MCF 10A (cell line): ENCODE results near the gene RAB12. TPM values are rescaled to one million over a fixed set of nuclear protein-coding genes. Genes with fewer than 3 reads are reported as not detected.

Experiments
- BruUV-seq: library from RNA; stranded (reverse); fragments of 400-500 nt; replicated peaks from 2 replicates; lab custom pipeline; 2021; lab: Mats Ljungman, UMichigan
- CTCF ChIA-PET: fragments of 300-600 bp; sonication (Branson Sonifier 250); formaldehyde crosslinking; extraction: SDS; loops from one replicate; lab custom pipeline; 2021; ENCODE audit warnings: antibody characterized with exemption, inconsistent platforms; lab: Yijun Ruan, JAX
- POLR2A ChIA-PET: fragments of 300-600, 350-650 bp; sonication (Branson Sonifier 250); formaldehyde crosslinking; extraction: SDS; loops from one replicate; lab custom pipeline; 2020; ENCODE audit warnings: antibody characterized with exemption, inconsistent platforms; lab: Yijun Ruan, JAX
- DNase-seq: peaks from one replicate; pipeline ENCODE4 v3.0.0-alpha.2; 2018; ENCODE audit not compliant: unreplicated experiment
- H3K27ac Mint-ChIP-seq: one replicate; pipeline ENCODE4 v1.8.0; 2022; ENCODE audit warnings: mild to moderate bottlenecking, low read depth, mixed read lengths; ENCODE audit not compliant: unreplicated experiment
- H3K27me3 Mint-ChIP-seq: one replicate; pipeline ENCODE4 v1.8.0; 2022; ENCODE audit warnings: mixed read lengths; ENCODE audit not compliant: insufficient read depth, unreplicated experiment
- H3K36me3 Mint-ChIP-seq: one replicate; pipeline ENCODE4 v1.8.0; 2022; ENCODE audit warnings: mild to moderate bottlenecking, moderate library complexity, mixed read lengths; ENCODE audit not compliant: insufficient read depth, unreplicated experiment
- H3K4me1 Mint-ChIP-seq: one replicate; pipeline ENCODE4 v1.8.0; 2022; ENCODE audit warnings: mixed read lengths; ENCODE audit not compliant: insufficient read depth, unreplicated experiment
- H3K4me3 Mint-ChIP-seq: one replicate; pipeline ENCODE4 v1.8.0; 2022; ENCODE audit warnings: mild to moderate bottlenecking, moderate library complexity, mixed read lengths; ENCODE audit not compliant: unreplicated experiment
- H3K9me3 Mint-ChIP-seq: one replicate; pipeline ENCODE4 v1.8.0; 2022; ENCODE audit warnings: mixed read lengths; ENCODE audit not compliant: unreplicated experiment
- CTCF ChIP-seq: fragments of 200-600 bp; IDR thresholded peaks from one replicate; pipeline ENCODE4 v1.8.0; 2022; ENCODE audit warnings: antibody characterized with exemption, mild to moderate bottlenecking; ENCODE audit not compliant: unreplicated experiment
- intact Hi-C: fragments of 100-400 bp; cut with micrococcal nuclease; formaldehyde crosslinking; loops from 2 replicates; pipeline ENCODE4 v1.14.1; 2022
- total RNA-seq: library from RNA; stranded (reverse); gene quantifications from 2 replicates; pipeline ENCODE4 v1.2.3, GENCODE V29; 2022

Gene RAB12
- total RNA-seq, 1 experiment from 2014 or later, result 27.8 TPM

- Mint-ChIP-seq H3K27ac (no peak overlapping the region), H3K27me3 (peaks cover 43% of the 10 kb centered on the region), H3K9me3 (no peaks in the 10 kb centered on the region), H3K4me3 (no peak overlapping the region), H3K4me1 (no peaks in the 10 kb centered on the region), H3K36me3 (no peaks in the 10 kb centered on the region)
- no TSS peak for BruUV-seq
- CTCF ChIA-PET, result interaction anchor here (0.7 kb wide), 1 partner anchor 329 kb away, joined by 3 read pairs; no protein-coding TSS in a partner anchor
- intact Hi-C loops, result no loop called here
- DNase-seq, result no peak
- no peak for TF ChIP-seq CTCF
- POLR2A ChIA-PET, result interaction anchor here (0.6 kb wide), 1 partner anchor 25 kb away, joined by 3 read pairs; no protein-coding TSS in a partner anchor
Measured at GRCh38 chr18:8602040-8602439, 7.2 kb upstream of the RAB12 start.

GRCh38 chr18:8602557-8602956, 6.7 kb upstream of the RAB12 start:
- H3K9me3 Mint-ChIP-seq, result no peaks in the 10 kb centered on the region
- TF ChIP-seq CTCF, result no peak
- no peaks in the 10 kb centered on the region for H3K4me1 Mint-ChIP-seq
- ChIA-PET POLR2A (interaction anchor here (0.6 kb wide), 1 partner anchor 116 kb away, joined by 3 read pairs; no protein-coding TSS in a partner anchor), CTCF (interaction anchor here (0.7 kb wide), 1 partner anchor 328 kb away, joined by 3 read pairs; no protein-coding TSS in a partner anchor)
- intact Hi-C loops, result no loop called here
- no peaks in the 10 kb centered on the region for H3K36me3 Mint-ChIP-seq
- BruUV-seq, result no TSS peak
- no peak for DNase-seq
- no peak overlapping the region for H3K4me3 Mint-ChIP-seq
- H3K27me3 Mint-ChIP-seq, result peaks cover 38% of the 10 kb centered on the region
- H3K27ac Mint-ChIP-seq, result no peak overlapping the region

- ChIA-PET POLR2A (interaction anchor here (0.7 kb wide), 1 partner anchor 1335 kb away, joined by 3 read pairs; no protein-coding TSS in a partner anchor), CTCF (interaction anchor here (0.6 to 0.7 kb wide), 2 partner anchors 68 to 517 kb away, joined by 3 read pairs; no protein-coding TSS in a partner anchor)
- H3K27ac Mint-ChIP-seq, result no peak overlapping the region
- intact Hi-C loops, result no loop called here
- no peak for DNase-seq
- H3K4me3 Mint-ChIP-seq, result no peak overlapping the region
- peaks cover 36% of the 10 kb centered on the region for H3K27me3 Mint-ChIP-seq
- no TSS peak for BruUV-seq
- no peaks in the 10 kb centered on the region for H3K36me3 Mint-ChIP-seq
- no peak for TF ChIP-seq CTCF
- no peaks in the 10 kb centered on the region for H3K4me1 Mint-ChIP-seq
- no peaks in the 10 kb centered on the region for H3K9me3 Mint-ChIP-seq
Measured at GRCh38 chr18:8603663-8604520, 5.3 kb upstream of the RAB12 start.

- no peak for TF ChIP-seq CTCF
- Mint-ChIP-seq H3K9me3 (no peaks in the 10 kb centered on the region), H3K27ac (no peak overlapping the region), H3K4me1 (peaks cover under 1% of the 10 kb centered on the region), H3K4me3 (no peak overlapping the region), H3K36me3 (no peaks in the 10 kb centered on the region), H3K27me3 (peaks cover 36% of the 10 kb centered on the region)
- BruUV-seq, result no TSS peak
- no peak for DNase-seq
- POLR2A ChIA-PET, result no interaction called here
- CTCF ChIA-PET, result interaction anchor here (0.7 to 1.3 kb wide), 2 partner anchors 63 to 125 kb away, joined by 3 read pairs; no protein-coding TSS in a partner anchor
- intact Hi-C loops, result no loop called here
Measured at GRCh38 chr18:8605974-8606373, 3.3 kb upstream of the RAB12 start.
